ENCODE data around the gene SSR3. TPM values are rescaled to one million over a fixed set of nuclear protein-coding genes. Genes with fewer than 3 reads are reported as not detected.
"Not testable (repeated sequence)": the region's sequence is repeated elsewhere in the genome, so short reads cannot be mapped to it uniquely, and the experiment has no call there.

SSR3 gene
- total and polyA plus RNA-seq, 9 of the 15 experiments (the other 6 are each of a cell fraction or from before 2014, with no cell fraction given): 104 to 464 (median 307) TPM

DNA sequence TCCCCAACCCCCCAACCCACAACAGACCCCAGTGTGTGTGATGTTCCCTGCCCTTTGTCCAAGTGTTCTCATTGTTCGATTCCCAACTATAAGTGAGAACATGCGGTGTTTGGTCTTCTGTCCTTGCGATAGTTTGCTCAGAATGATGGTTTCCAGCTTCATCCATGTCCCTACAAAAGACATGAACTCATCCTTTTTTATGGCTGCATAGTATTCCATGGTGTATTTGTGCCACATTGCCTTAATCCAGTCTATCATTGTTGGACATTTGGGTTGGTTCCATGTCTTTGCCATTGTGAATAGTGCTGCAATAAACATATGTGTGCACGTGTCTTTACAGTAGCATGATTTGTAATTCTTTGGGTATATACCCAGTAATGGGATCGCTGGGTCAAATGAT, 34.9 kb upstream of the SSR3 start:
- H3K9me1 ChIP-seq (ENCODE audit: control insufficient read depth, insufficient read depth, low read length); H3K27me3 ChIP-seq (ENCODE audit: control insufficient read depth in 2 of 2, insufficient read depth in 2 of 2, low read length in 2 of 2); H3K36me3 ChIP-seq (ENCODE audit: control insufficient read depth, insufficient read depth, low read length); intact Hi-C loops (cut with micrococcal nuclease); H3K27ac ChIP-seq (ENCODE audit: extremely low read depth, low read depth, low read length); H3K4me2 ChIP-seq (ENCODE audit: insufficient read depth, low read length); H3K79me2 ChIP-seq (ENCODE audit: control insufficient read depth, insufficient read depth, low read length); POLR2A ChIA-PET; H3K4me3 ChIP-seq; H4K20me1 ChIP-seq (replicated peaks; ENCODE audit: control insufficient read depth, insufficient read depth, low read length); H2AFZ ChIP-seq (ENCODE audit: low read depth, low read length); CTCF ChIA-PET (ENCODE audit: low intra/inter-chr PET ratio); FAIRE-seq; ATAC-seq; H3K9me3 ChIP-seq (replicated peaks; ENCODE audit: control insufficient read depth, insufficient read depth, low read depth, low read length); DNase-seq (ENCODE audit: extremely low read depth in 1 of 4, low spot score in 3 of 4); H3K9ac ChIP-seq (ENCODE audit: insufficient read depth in 1 of 2, low read depth in 2 of 2, low read length in 2 of 2); in situ Hi-C loops (cut with MboI); BruUV-seq (replicated peaks): not testable (repeated sequence)
- peaks cover 3 to 15% of the 10 kb centered on the region in 2 experiments; a peak in 2 of 5 replicates for H3K4me1 ChIP-seq (replicated peaks in 1 of 2; ENCODE audit: control insufficient read depth in 2 of 2, insufficient read depth in 2 of 2, low read length in 2 of 2)
- WGBS (ENCODE audit: insufficient coverage, low coverage, missing lambda C conversion rate): 55% methylated on average over 5 of the region's 5 CpGs
- peak; percentile 45 for TF ChIP-seq RBM25 (IDR thresholded peaks at IDR 0.05; ENCODE audit: low read depth, low read length, severe bottlenecking)
- TF ChIP-seq KDM1A (IDR thresholded peaks at IDR 0.05): peak in 1 of 2 experiments; percentile 41; a peak in 2 of 4 replicates
- TF ChIP-seq BCOR (IDR thresholded peaks at IDR 0.05): peak; percentile 74
- peak; percentile 98 for TF ChIP-seq ZNF146 (CRISPR knock-in tag; IDR thresholded peaks at IDR 0.05; ENCODE audit: unreplicated experiment)
- TF ChIP-seq CBX1 (IDR thresholded peaks at IDR 0.05; ENCODE audit: low read depth): 0 out of 2 replicates have a peak, but pooled peaks have one; percentile 33

DNA sequence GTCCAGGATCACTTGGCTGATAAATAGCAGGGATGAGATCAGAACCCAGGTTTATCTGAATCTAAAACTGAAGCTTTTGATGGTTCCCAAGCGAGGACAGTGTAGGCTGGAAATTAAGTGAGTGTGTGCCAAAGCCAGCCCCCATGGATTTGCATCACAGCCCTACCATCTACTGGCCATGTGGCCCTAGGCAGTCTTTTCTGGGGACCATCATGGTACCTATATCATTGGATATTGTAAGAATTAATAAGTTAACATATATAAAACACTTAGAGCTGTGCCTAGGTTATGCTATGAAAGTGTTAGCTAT, 32.8 kb upstream of the SSR3 start:
- ChIA-PET POLR2A (interaction anchor here (1.1 to 2.4 kb wide), 2 partner anchors 14 to 32 kb away, joined by 3 to 7 read pairs; partner anchors contain the start of gene SSR3), CTCF (ENCODE audit: low intra/inter-chr PET ratio) (no interaction called here)
- TF ChIP-seq, protein P1, sequence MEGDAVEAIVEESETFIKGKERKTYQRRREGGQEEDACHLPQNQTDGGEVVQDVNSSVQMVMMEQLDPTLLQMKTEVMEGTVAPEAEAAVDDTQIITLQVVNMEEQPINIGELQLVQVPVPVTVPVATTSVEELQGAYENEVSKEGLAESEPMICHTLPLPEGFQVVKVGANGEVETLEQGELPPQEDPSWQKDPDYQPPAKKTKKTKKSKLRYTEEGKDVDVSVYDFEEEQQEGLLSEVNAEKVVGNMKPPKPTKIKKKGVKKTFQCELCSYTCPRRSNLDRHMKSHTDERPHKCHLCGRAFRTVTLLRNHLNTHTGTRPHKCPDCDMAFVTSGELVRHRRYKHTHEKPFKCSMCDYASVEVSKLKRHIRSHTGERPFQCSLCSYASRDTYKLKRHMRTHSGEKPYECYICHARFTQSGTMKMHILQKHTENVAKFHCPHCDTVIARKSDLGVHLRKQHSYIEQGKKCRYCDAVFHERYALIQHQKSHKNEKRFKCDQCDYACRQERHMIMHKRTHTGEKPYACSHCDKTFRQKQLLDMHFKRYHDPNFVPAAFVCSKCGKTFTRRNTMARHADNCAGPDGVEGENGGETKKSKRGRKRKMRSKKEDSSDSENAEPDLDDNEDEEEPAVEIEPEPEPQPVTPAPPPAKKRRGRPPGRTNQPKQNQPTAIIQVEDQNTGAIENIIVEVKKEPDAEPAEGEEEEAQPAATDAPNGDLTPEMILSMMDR (IDR thresholded peaks at IDR 0.05 in 2 of 3, conservative IDR thresholded peaks at IDR 0.05 in 1 of 3; ENCODE audit: insufficient read depth in 2 of 3, low read depth in 1 of 3, low read length in 3 of 3): peak in 2 of 3 experiments; percentile 17 to 24; a peak in 1 of 6 replicates
- no peak for TF ChIP-seq ZNF408 (CRISPR knock-in tag; IDR thresholded peaks at IDR 0.05; ENCODE audit: low read depth)
- H3K27ac ChIP-seq (ENCODE audit: extremely low read depth, low read depth, low read length): no peak overlapping the region
- DNase-seq (ENCODE audit: extremely low read depth in 1 of 4, low spot score in 3 of 4) (no peak), FAIRE-seq (no peak), ATAC-seq (peak; percentile 66)
- no peaks in the 10 kb centered on the region for H4K20me1 ChIP-seq (replicated peaks; ENCODE audit: control insufficient read depth, insufficient read depth, low read length)
- H3K4me3 ChIP-seq: no peak overlapping the region
- no peak overlapping the region for H2AFZ ChIP-seq (ENCODE audit: low read depth, low read length)
- no peaks in the 10 kb centered on the region for H3K36me3 ChIP-seq (ENCODE audit: control insufficient read depth, insufficient read depth, low read length)
- peaks cover 0 to 8% of the 10 kb centered on the region in 2 experiments; a peak in 3 of 5 replicates for H3K4me1 ChIP-seq (replicated peaks in 1 of 2; ENCODE audit: control insufficient read depth in 2 of 2, insufficient read depth in 2 of 2, low read length in 2 of 2)
- H3K9ac ChIP-seq (ENCODE audit: insufficient read depth in 1 of 2, low read depth in 2 of 2, low read length in 2 of 2): no peak overlapping the region
- 0% methylated on average over 1 of the region's 1 CpG for WGBS (ENCODE audit: insufficient coverage, low coverage, missing lambda C conversion rate)
- no peaks in the 10 kb centered on the region for H3K9me3 ChIP-seq (replicated peaks; ENCODE audit: control insufficient read depth, insufficient read depth, low read depth, low read length)
- no peak overlapping the region for H3K4me2 ChIP-seq (ENCODE audit: insufficient read depth, low read length)
- H3K27me3 ChIP-seq (ENCODE audit: control insufficient read depth in 2 of 2, insufficient read depth in 2 of 2, low read length in 2 of 2): no peaks in the 10 kb centered on the region
- BruUV-seq (replicated peaks): no TSS peak
- H3K79me2 ChIP-seq (ENCODE audit: control insufficient read depth, insufficient read depth, low read length): no peaks in the 10 kb centered on the region
- in situ Hi-C loops (cut with MboI) (no loop called here), intact Hi-C loops (cut with micrococcal nuclease) (no loop called here)
- no peaks in the 10 kb centered on the region for H3K9me1 ChIP-seq (ENCODE audit: control insufficient read depth, insufficient read depth, low read length)
